G401 (cell line): Measurements from ENCODE around the gene GCN1. TPM values are rescaled to one million over a fixed set of nuclear protein-coding genes. Genes with fewer than 3 reads are reported as not detected.
"Not testable (repeated sequence)": the region's sequence is repeated elsewhere in the genome, so short reads cannot be mapped to it uniquely, and the experiment has no call there.

Experiments used
- DNase-seq: peaks from one replicate; pipeline ENCODE4 v3.0.0-alpha.2; 2015; ENCODE audit warnings: low spot score
- in situ Hi-C: cut with HindIII; loops from 2 replicates; pipeline ENCODE4 v1.10.0; 2016; ENCODE audit warnings: low sequenced_read_pairs, mixed read lengths
- total RNA-seq: library from RNA; depleted of rRNA; stranded (reverse); fragments of >200 nt; shearing (Covaris generic); gene quantifications from 2 replicates; pipeline ENCODE4 v1.2.3, GENCODE V29; 2014

Gene GCN1
- total RNA-seq, 1 experiment from 2014 or later, result 65.2 TPM

GRCh38 chr12:120216742-120217605, 22.5 kb upstream of the GCN1 start:
- DNase-seq, result no peak
- in situ Hi-C loops, result no loop called here

DNA sequence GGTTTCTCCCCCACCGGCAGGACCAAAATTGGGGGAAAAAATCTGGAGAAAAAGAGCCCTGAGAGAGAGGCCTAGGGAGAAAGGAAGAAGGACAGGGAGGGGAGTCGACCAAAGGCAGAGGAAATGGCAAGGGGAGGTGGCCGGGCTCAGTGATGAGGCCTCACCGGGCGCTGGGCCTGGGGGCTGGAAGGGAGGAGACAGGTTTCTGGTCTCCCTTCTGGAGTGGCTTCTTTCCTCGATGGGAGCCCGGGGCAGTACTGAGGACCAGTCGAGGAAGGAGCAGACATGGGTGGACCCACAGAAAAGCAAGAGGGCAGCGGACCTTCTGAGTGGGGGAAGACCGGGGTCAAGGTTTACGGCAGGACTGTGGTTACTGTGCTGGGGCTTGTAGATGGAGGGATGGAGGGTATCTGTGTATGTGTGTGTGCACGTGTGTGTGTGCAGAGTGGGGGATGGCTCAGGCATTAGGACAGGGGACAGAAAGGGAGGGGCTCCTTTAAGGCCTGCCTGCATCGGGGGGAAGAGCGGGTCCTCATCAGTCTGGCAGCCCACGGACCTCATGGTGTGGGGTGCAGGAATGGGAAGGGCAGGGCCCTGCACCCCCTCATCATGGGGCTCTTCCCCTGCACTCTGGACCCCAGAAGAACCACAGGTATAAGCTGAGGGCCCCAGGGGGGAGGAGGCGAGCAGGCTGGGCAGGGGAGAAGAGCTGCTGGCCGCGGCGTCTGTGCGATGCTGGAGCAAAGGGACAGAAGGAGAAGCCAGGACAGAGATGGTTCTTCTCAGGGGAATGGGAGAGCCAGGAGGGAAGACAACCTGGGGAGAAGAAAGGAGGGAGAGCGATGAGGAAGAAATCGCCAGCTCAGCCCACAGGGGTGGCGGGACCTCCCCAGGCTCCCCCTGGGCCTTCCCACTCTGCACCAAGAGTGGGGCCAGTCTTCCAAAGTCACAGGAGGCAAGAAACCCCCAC, 21.5 kb upstream of the GCN1 start:
- in situ Hi-C loops, result no loop called here
- no peak for DNase-seq

DNA sequence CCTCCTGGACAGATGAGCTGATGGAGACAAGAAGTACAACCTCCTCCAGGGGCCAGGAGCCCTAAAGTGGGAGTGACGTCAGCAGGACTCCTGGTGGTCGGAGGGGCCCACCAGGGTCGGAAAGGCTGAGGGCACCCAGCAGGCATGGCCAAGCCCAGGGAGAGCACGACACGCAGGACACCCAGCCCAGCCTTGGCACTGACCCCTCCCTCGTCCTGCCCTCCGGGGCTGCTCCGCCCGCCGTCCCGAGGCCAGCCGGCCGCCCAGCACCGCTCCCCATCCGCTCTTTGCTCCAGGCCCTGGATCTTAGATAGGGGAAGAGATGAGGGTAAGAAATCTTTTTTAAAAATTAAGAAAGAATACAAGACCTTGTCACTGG, 20.8 kb upstream of the GCN1 start:
- DNase-seq, result no peak
- in situ Hi-C loops, result no loop called here

GRCh38 chr12:120214626-120215356, 20.3 kb upstream of the GCN1 start:
- no peak for DNase-seq
- in situ Hi-C loops, result no loop called here

- in situ Hi-C loops, result no loop called here
- no peak for DNase-seq
Measured at GRCh38 chr12:120213758-120214157, 19.2 kb upstream of the GCN1 start.

GRCh38 chr12:120213182-120213581, 18.7 kb upstream of the GCN1 start:
- in situ Hi-C loops, DNase-seq: not testable (repeated sequence)

DNA sequence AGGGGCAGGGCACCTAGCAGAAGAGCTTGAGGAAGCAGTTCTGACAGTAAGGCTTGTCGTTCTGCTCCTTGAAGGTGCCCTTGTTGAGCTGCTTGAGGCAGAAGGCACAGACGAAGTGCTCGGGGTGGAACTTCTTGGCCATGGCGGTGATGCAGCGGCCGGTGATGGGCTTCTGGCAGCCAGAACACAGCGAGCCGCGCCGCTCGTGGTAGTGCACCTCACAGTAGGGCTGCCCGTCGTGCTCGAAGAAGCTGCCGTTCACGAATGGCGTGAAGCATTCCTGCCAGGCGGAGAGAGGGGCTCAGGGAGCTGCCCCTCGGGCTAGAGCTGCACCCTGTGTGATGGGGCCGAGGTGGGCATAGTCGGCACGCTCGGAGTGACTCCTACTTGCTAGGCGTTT, 17.8 kb upstream of the GCN1 start:
- in situ Hi-C loops, result no loop called here
- no peak for DNase-seq

GRCh38 chr12:120211904-120212283, 17.4 kb upstream of the GCN1 start:
- DNase-seq, result no peak
- in situ Hi-C loops, result no loop called here

- DNase-seq, result no peak
- in situ Hi-C loops, result no loop called here
Measured at GRCh38 chr12:120211243-120211903, 16.9 kb upstream of the GCN1 start.

GRCh38 chr12:120209851-120210250, 15.3 kb upstream of the GCN1 start:
- in situ Hi-C loops, result no loop called here

DNA sequence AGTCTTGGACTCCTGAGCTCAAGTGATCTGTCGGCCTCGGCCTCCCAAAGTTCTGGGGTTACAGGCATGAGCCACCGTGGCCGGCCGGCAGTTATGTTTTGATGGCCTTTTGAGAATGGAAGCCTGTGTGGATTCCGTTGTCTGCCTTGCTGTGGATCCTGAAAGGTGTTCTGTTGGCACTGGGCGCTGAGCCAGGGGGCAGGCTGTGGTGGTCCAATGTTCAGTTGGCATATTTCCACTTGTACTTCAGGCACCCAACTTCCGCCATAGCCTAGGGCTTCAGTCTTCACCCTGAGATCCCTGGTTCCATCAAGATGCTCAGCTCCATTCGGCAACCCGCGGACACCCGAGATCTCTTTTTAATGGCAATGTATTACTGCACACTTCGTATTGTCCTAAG, 12.7 kb upstream of the GCN1 start:
- in situ Hi-C loops, result no loop called here
- DNase-seq, result no peak

More at GRCh38 chr12:120209851-120210250, 15.3 kb upstream of the GCN1 start:
- DNase-seq, result no peak

DNA sequence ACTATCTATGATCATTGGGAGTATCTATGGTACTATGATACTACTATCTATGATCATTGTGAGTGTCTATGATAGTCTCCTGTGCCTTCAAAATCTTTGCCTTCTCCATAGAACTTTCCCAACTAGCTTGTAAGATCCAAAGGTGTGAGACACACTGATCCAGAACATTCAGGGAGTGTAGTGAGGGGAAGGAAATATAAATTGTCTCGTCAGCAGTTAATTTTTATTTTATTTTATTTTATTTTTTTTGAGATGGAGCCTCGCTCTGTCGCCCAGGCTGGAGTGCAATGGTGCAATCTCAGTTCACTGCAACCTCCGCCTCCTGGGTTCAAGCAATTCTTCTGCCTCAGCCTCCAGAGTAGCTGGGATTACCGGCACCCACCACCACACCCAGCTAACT, 12.3 kb upstream of the GCN1 start:
- in situ Hi-C loops, DNase-seq: not testable (repeated sequence)

DNA sequence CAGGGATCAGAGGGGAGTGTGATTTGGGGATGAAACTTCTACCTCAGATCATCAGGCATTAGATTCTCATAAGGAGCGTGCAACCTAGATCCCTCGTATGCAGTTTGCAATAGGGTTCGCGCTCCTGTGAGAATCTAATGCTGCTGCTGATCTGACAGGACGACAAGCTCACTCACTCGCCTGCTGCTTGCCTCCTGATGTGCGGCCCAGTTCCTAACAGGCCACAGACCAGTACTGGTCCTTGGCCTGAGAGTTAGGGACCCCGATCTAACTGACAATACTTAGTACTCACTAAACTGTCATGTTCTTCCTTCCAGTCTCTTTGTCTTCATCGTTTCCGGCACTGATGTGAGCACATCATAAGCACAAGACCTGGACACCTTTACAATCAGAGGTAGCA, 11.7 kb upstream of the GCN1 start:
- no peak for DNase-seq
- in situ Hi-C loops, result no loop called here

GRCh38 chr12:120204171-120204570, 9.7 kb upstream of the GCN1 start:
- in situ Hi-C loops, result no loop called here
- DNase-seq, result no peak

GRCh38 chr12:120200364-120200800, 5.9 kb upstream of the GCN1 start:
- in situ Hi-C loops, result no loop called here
- DNase-seq, result no peak

DNA sequence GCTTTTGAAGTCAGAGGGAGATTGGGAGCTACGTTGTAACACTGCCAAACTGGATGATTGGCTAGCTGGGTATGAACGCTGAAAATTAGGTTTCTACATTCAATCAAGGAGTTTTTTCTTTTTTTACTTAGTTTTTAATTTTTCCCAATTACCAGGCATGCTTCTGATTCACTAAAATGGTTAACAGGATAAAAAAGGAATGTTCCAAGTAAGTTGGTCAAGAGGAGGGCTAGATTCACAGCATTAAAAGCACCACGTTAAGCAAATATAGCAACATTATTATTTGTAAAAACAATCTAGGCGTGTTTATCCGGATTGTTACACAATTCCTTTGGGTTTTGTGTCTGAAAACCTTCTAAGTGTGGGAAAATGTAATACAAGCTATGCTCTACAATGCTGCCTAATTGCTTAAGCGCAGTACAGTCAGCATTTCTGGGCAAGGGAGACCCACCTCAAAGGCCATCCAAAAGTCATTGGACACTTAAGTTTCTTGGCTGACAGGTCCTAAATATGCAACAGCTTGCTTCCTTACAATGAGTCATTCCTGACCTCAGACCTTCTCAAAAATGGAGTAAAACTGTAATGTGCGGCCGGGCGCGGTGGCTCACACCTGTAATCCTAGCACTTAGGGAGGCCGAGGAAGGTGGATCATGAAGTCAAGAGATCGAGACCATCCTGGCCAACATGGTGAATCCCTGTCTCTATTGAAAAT, 5.2 kb upstream of the GCN1 start:
- no peak for DNase-seq
- in situ Hi-C loops, result no loop called here

GRCh38 chr12:120199025-120199424, 4.5 kb upstream of the GCN1 start:
- in situ Hi-C loops, result no loop called here
- DNase-seq, result no peak

GRCh38 chr12:120197542-120197887, 3.0 kb upstream of the GCN1 start:
- DNase-seq, result no peak
- in situ Hi-C loops, result no loop called here
